HepG2 (cell line): Measurements from ENCODE around the gene EMC1. TPM values are rescaled to one million over a fixed set of nuclear protein-coding genes. Genes with fewer than 3 reads are reported as not detected.

ENCODE experiments used
- ADNP ChIP-seq: sonication (generic); formaldehyde crosslinking; IDR thresholded peaks from 2 replicates; pipeline ENCODE4 v1.4.0; 2020; ENCODE audit warnings: missing genetic modification reagents
- GTF3A ChIP-seq: sonication (generic); formaldehyde crosslinking; conservative IDR thresholded peaks from 2 replicates; pipeline ENCODE4 v1.4.0; 2020; ENCODE audit warnings: mild to moderate bottlenecking, missing genetic modification reagents
- MXD1 ChIP-seq: sonication (generic); formaldehyde crosslinking; IDR thresholded peaks from 2 replicates; pipeline ENCODE4 v1.4.0; 2020; ENCODE audit warnings: mild to moderate bottlenecking, missing genetic modification reagents
- PRDM4 ChIP-seq: sonication (generic); formaldehyde crosslinking; IDR thresholded peaks from 2 replicates; pipeline ENCODE4 v1.9.0; 2021; ENCODE audit warnings: missing genetic modification reagents, borderline replicate concordance
- THAP9 ChIP-seq: sonication (generic); formaldehyde crosslinking; IDR thresholded peaks from 2 replicates; pipeline ENCODE4; 2020; ENCODE audit warnings: missing genetic modification reagents, mild to moderate bottlenecking, borderline replicate concordance
- ZEB1 ChIP-seq: IDR thresholded peaks from 2 replicates; pipeline ENCODE4 v1.6.1; 2012; ENCODE audit warnings: mild to moderate bottlenecking, low read depth, inconsistent platforms; ENCODE audit not compliant: insufficient replicate concordance
- ZNF563 ChIP-seq: sonication (generic); formaldehyde crosslinking; IDR thresholded peaks from 2 replicates; pipeline ENCODE4 v1.8.0; 2022; ENCODE audit warnings: mild to moderate bottlenecking, moderate library complexity, missing genetic modification reagents
- ZNF724P ChIP-seq: sonication (generic); formaldehyde crosslinking; IDR thresholded peaks from 2 replicates; pipeline ENCODE4 v1.8.0; 2022; ENCODE audit warnings: missing genetic modification reagents, borderline replicate concordance
- ZNF782 ChIP-seq: sonication (generic); formaldehyde crosslinking; IDR thresholded peaks from 2 replicates; pipeline ENCODE4 v1.4.0; 2020; ENCODE audit warnings: missing genetic modification reagents, mild to moderate bottlenecking, borderline replicate concordance
- polyA plus RNA-seq, 8 experiments: library from polyadenylated mRNA; depleted of rRNA in 3 of 8; stranded (reverse) in 7 of 8; unstranded in 1 of 8; fragments of >200 nt; fragmentation: Illumina TruSeq in 4 of 8; extraction: Trizol in 4 of 8; gene quantifications; 2 replicates each; pipeline versions ENCODE4 v1.2.1 to v1.2.3, GENCODE V29; 2011 to 2016; ENCODE audit warnings: low read depth in 4 of 8, missing spikeins in 1 of 8, mixed read lengths in 1 of 8; ENCODE audit not compliant: insufficient read depth in 1 of 8
- total RNA-seq, 5 experiments: library from RNA; depleted of rRNA; stranded (reverse); fragments of >200 nt; fragmentation: Illumina TruSeq; extraction: Trizol; gene quantifications; 2 replicates each; pipeline ENCODE4 v1.2.3, GENCODE V29; 2016; ENCODE audit warnings: low read depth in 1 of 5
- TF ChIP-seq, protein P1 (sequence below): sonication (generic); formaldehyde crosslinking; IDR thresholded peaks from 2 replicates; pipeline ENCODE4 v1.8.0; 2022; ENCODE audit warnings: missing genetic modification reagents, mild to moderate bottlenecking, moderate library complexity, borderline replicate concordance
- TF ChIP-seq, protein P2 (sequence below): sonication (generic); formaldehyde crosslinking; IDR thresholded peaks from 2 replicates; pipeline ENCODE4 v1.4.0; 2020; ENCODE audit warnings: mild to moderate bottlenecking, missing genetic modification reagents
- TF ChIP-seq, protein P3 (sequence below): sonication (generic); formaldehyde crosslinking; IDR thresholded peaks from 2 replicates; pipeline ENCODE4 v1.4.0; 2020; ENCODE audit warnings: mild to moderate bottlenecking, low read depth, missing genetic modification reagents

The EMC1 gene
- total and polyA plus RNA-seq, 2 of the 13 experiments (the other 11 are each of a cell fraction or from before 2014, with no cell fraction given) = 38.0 to 61.3 TPM

- TF ChIP-seq, protein P1, sequence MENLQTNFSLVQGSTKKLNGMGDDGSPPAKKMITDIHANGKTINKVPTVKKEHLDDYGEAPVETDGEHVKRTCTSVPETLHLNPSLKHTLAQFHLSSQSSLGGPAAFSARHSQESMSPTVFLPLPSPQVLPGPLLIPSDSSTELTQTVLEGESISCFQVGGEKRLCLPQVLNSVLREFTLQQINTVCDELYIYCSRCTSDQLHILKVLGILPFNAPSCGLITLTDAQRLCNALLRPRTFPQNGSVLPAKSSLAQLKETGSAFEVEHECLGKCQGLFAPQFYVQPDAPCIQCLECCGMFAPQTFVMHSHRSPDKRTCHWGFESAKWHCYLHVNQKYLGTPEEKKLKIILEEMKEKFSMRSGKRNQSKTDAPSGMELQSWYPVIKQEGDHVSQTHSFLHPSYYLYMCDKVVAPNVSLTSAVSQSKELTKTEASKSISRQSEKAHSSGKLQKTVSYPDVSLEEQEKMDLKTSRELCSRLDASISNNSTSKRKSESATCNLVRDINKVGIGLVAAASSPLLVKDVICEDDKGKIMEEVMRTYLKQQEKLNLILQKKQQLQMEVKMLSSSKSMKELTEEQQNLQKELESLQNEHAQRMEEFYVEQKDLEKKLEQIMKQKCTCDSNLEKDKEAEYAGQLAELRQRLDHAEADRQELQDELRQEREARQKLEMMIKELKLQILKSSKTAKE (CRISPR knock-in tag) = peak; percentile 54
- TF ChIP-seq ZNF563 (CRISPR knock-in tag) = no peak
- no peak for TF ChIP-seq ADNP (CRISPR knock-in tag)
- no peak for TF ChIP-seq ZEB1
- no peak for TF ChIP-seq THAP9 (CRISPR knock-in tag)
- TF ChIP-seq MXD1 (CRISPR knock-in tag) = no peak
- TF ChIP-seq, protein P2, sequence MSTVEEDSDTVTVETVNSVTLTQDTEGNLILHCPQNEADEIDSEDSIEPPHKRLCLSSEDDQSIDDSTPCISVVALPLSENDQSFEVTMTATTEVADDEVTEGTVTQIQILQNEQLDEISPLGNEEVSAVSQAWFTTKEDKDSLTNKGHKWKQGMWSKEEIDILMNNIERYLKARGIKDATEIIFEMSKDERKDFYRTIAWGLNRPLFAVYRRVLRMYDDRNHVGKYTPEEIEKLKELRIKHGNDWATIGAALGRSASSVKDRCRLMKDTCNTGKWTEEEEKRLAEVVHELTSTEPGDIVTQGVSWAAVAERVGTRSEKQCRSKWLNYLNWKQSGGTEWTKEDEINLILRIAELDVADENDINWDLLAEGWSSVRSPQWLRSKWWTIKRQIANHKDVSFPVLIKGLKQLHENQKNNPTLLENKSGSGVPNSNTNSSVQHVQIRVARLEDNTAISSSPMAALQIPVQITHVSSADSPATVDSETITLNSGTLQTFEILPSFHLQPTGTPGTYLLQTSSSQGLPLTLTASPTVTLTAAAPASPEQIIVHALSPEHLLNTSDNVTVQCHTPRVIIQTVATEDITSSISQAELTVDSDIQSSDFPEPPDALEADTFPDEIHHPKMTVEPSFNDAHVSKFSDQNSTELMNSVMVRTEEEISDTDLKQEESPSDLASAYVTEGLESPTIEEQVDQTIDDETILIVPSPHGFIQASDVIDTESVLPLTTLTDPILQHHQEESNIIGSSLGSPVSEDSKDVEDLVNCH (CRISPR knock-in tag) = no peak
- TF ChIP-seq, protein P3, sequence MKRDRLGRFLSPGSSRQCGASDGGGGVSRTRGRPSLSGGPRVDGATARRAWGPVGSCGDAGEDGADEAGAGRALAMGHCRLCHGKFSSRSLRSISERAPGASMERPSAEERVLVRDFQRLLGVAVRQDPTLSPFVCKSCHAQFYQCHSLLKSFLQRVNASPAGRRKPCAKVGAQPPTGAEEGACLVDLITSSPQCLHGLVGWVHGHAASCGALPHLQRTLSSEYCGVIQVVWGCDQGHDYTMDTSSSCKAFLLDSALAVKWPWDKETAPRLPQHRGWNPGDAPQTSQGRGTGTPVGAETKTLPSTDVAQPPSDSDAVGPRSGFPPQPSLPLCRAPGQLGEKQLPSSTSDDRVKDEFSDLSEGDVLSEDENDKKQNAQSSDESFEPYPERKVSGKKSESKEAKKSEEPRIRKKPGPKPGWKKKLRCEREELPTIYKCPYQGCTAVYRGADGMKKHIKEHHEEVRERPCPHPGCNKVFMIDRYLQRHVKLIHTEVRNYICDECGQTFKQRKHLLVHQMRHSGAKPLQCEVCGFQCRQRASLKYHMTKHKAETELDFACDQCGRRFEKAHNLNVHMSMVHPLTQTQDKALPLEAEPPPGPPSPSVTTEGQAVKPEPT = no peak
- TF ChIP-seq GTF3A = no peak
- TF ChIP-seq PRDM4 (CRISPR knock-in tag) = no peak
- no peak for TF ChIP-seq ZNF724P (CRISPR knock-in tag)
- TF ChIP-seq ZNF782 = no peak
Observed at GRCh38 chr1:19222979-19223824, 28.1 kb downstream of the EMC1 start (continued).
